Activated naive CD8-positive, alpha-beta T cell treated with anti-CD3 and anti-CD28 coated beads, Interleukin-2, amount 10 ng/mL, durations not matched to agents 7 days and 5 days (primary cell): ENCODE results near the gene SPPL3. TPM values are rescaled to one million over a fixed set of nuclear protein-coding genes. Genes with fewer than 3 reads are reported as not detected.

Experiments
- ATAC-seq: fragments of 150-1000 bp; cut with Tn5 transposase; one replicate; pipeline ENCODE4 v1.10.0; 2021; ENCODE audit warnings: low read depth, moderate library complexity
- POLR2A ChIA-PET: fragments of 350-600 bp; sonication (Branson Sonifier 250); formaldehyde crosslinking; loops from one replicate; lab custom pipeline; 2021; ENCODE audit warnings: antibody characterized with exemption; lab: Charles Lee
- DNase-seq: peaks from one replicate; pipeline ENCODE4 v3.0.0; 2021
- H3K27ac Mint-ChIP-seq: one replicate; pipeline ENCODE4 v1.8.0; 2022; ENCODE audit warnings: mild to moderate bottlenecking, mixed read lengths
- H3K27me3 Mint-ChIP-seq: one replicate; pipeline ENCODE4 v1.8.0; 2022; ENCODE audit warnings: mild to moderate bottlenecking, moderate library complexity, mixed read lengths
- H3K36me3 Mint-ChIP-seq: one replicate; pipeline ENCODE4 v1.8.0; 2021; ENCODE audit warnings: mild to moderate bottlenecking, mixed read lengths
- H3K4me1 Mint-ChIP-seq: one replicate; pipeline ENCODE4 v1.8.0; 2021; ENCODE audit warnings: mixed read lengths
- H3K4me3 Mint-ChIP-seq: one replicate; pipeline ENCODE4 v1.8.0; 2022; ENCODE audit warnings: mild to moderate bottlenecking, moderate library complexity, mixed read lengths
- H3K9me3 Mint-ChIP-seq: one replicate; pipeline ENCODE4 v1.8.0; 2021; ENCODE audit warnings: mixed read lengths
- total RNA-seq, 2 experiments: library from RNA; stranded (reverse); gene quantifications; one replicate each; pipeline ENCODE4 v1.2.3, GENCODE V29; 2021

The SPPL3 gene
- total RNA-seq, 2 experiments from 2014 or later: 28.0 to 31.1 TPM

GRCh38 chr12:120826335-120826734 is 77.8 kb downstream of the SPPL3 start:
- ATAC-seq (no peak), DNase-seq (no peak)
- no peaks in the 10 kb centered on the region for H3K9me3 Mint-ChIP-seq
- H3K27me3 Mint-ChIP-seq: no peaks in the 10 kb centered on the region
- H3K27ac Mint-ChIP-seq: no peak overlapping the region
- peaks cover 18% of the 10 kb centered on the region for H3K4me1 Mint-ChIP-seq
- H3K36me3 Mint-ChIP-seq: peaks cover 4% of the 10 kb centered on the region
- POLR2A ChIA-PET: no interaction called here
- H3K4me3 Mint-ChIP-seq: no peak overlapping the region

- no peak for ATAC-seq
- H3K4me3 Mint-ChIP-seq: no peak overlapping the region
- POLR2A ChIA-PET: no interaction called here
- no peaks in the 10 kb centered on the region for H3K9me3 Mint-ChIP-seq
- H3K27ac Mint-ChIP-seq: no peak overlapping the region
- no peak for DNase-seq
- peaks cover 18% of the 10 kb centered on the region for H3K4me1 Mint-ChIP-seq
- H3K27me3 Mint-ChIP-seq: no peaks in the 10 kb centered on the region
- H3K36me3 Mint-ChIP-seq: no peaks in the 10 kb centered on the region
These were observed 78.8 kb downstream of the SPPL3 start for GRCh38 chr12:120825337-120825736.

- H3K9me3 Mint-ChIP-seq: no peaks in the 10 kb centered on the region
- H3K4me1 Mint-ChIP-seq: peaks cover 16% of the 10 kb centered on the region
- POLR2A ChIA-PET: no interaction called here
- ATAC-seq (no peak), DNase-seq (no peak)
- no peak overlapping the region for H3K4me3 Mint-ChIP-seq
- no peaks in the 10 kb centered on the region for H3K36me3 Mint-ChIP-seq
- no peaks in the 10 kb centered on the region for H3K27me3 Mint-ChIP-seq
- no peak overlapping the region for H3K27ac Mint-ChIP-seq
These were observed 81.2 kb downstream of the SPPL3 start for GRCh38 chr12:120822832-120823503.

- Mint-ChIP-seq H3K4me1 (peaks cover 16% of the 10 kb centered on the region), H3K27ac (no peak overlapping the region), H3K27me3 (no peaks in the 10 kb centered on the region), H3K9me3 (no peaks in the 10 kb centered on the region), H3K36me3 (peaks cover 1% of the 10 kb centered on the region), H3K4me3 (no peak overlapping the region)
- ATAC-seq (no peak), DNase-seq (no peak)
- POLR2A ChIA-PET: no interaction called here
These were observed 82.3 kb downstream of the SPPL3 start for GRCh38 chr12:120821878-120822277.

GRCh38 chr12:120820884-120821510 is 83.2 kb downstream of the SPPL3 start:
- Mint-ChIP-seq H3K27me3 (no peaks in the 10 kb centered on the region), H3K4me1 (peaks cover 16% of the 10 kb centered on the region), H3K27ac (no peak overlapping the region), H3K9me3 (no peaks in the 10 kb centered on the region), H3K4me3 (peak overlapping the region; percentile 12), H3K36me3 (peaks cover 1% of the 10 kb centered on the region)
- DNase-seq (no peak), ATAC-seq (peak; percentile 68)
- POLR2A ChIA-PET: no interaction called here

- DNase-seq (no peak), ATAC-seq (no peak)
- no peak overlapping the region for H3K4me3 Mint-ChIP-seq
- no peaks in the 10 kb centered on the region for H3K27me3 Mint-ChIP-seq
- peaks cover 18% of the 10 kb centered on the region for H3K4me1 Mint-ChIP-seq
- H3K36me3 Mint-ChIP-seq: peaks cover 1% of the 10 kb centered on the region
- no peaks in the 10 kb centered on the region for H3K9me3 Mint-ChIP-seq
- H3K27ac Mint-ChIP-seq: no peak overlapping the region
- POLR2A ChIA-PET: no interaction called here
These were observed 85.7 kb downstream of the SPPL3 start for GRCh38 chr12:120818416-120818815.

- no peak overlapping the region for H3K27ac Mint-ChIP-seq
- POLR2A ChIA-PET: no interaction called here
- no peak for ATAC-seq
These were observed 86.4 kb downstream of the SPPL3 start for GRCh38 chr12:120817559-120818330.

GRCh38 chr12:120816363-120816762 is 87.8 kb downstream of the SPPL3 start:
- H3K4me3 Mint-ChIP-seq: no peak overlapping the region
- ATAC-seq (no peak), DNase-seq (no peak)
- peaks cover 1% of the 10 kb centered on the region for H3K36me3 Mint-ChIP-seq
- no peak overlapping the region for H3K27ac Mint-ChIP-seq
- POLR2A ChIA-PET: no interaction called here
- H3K9me3 Mint-ChIP-seq: no peaks in the 10 kb centered on the region
- peaks cover 8% of the 10 kb centered on the region for H3K4me1 Mint-ChIP-seq
- H3K27me3 Mint-ChIP-seq: no peaks in the 10 kb centered on the region

More at GRCh38 chr12:120817559-120818330, 86.4 kb downstream of the SPPL3 start:
- Mint-ChIP-seq H3K4me3 (no peak overlapping the region), H3K36me3 (peaks cover 1% of the 10 kb centered on the region), H3K27me3 (no peaks in the 10 kb centered on the region), H3K9me3 (no peaks in the 10 kb centered on the region), H3K4me1 (peaks cover 17% of the 10 kb centered on the region)
- no peak for DNase-seq

- no peak overlapping the region for H3K27ac Mint-ChIP-seq
- no peaks in the 10 kb centered on the region for H3K9me3 Mint-ChIP-seq
- POLR2A ChIA-PET: no interaction called here
- H3K27me3 Mint-ChIP-seq: no peaks in the 10 kb centered on the region
- H3K4me3 Mint-ChIP-seq: no peak overlapping the region
- peaks cover 6% of the 10 kb centered on the region for H3K4me1 Mint-ChIP-seq
- DNase-seq (no peak), ATAC-seq (no peak)
- peaks cover 5% of the 10 kb centered on the region for H3K36me3 Mint-ChIP-seq
These were observed 89.2 kb downstream of the SPPL3 start for GRCh38 chr12:120814903-120815429.

GRCh38 chr12:120814203-120814902 is 89.8 kb downstream of the SPPL3 start:
- Mint-ChIP-seq H3K4me1 (peaks cover 6% of the 10 kb centered on the region), H3K9me3 (no peaks in the 10 kb centered on the region), H3K36me3 (peaks cover 6% of the 10 kb centered on the region), H3K27me3 (no peaks in the 10 kb centered on the region), H3K4me3 (no peak overlapping the region), H3K27ac (no peak overlapping the region)
- POLR2A ChIA-PET: no interaction called here
- ATAC-seq (no peak), DNase-seq (no peak)

- DNase-seq (no peak), ATAC-seq (no peak)
- H3K4me1 Mint-ChIP-seq: peaks cover 6% of the 10 kb centered on the region
- H3K4me3 Mint-ChIP-seq: no peak overlapping the region
- no peak overlapping the region for H3K27ac Mint-ChIP-seq
- no peaks in the 10 kb centered on the region for H3K27me3 Mint-ChIP-seq
- H3K9me3 Mint-ChIP-seq: no peaks in the 10 kb centered on the region
- H3K36me3 Mint-ChIP-seq: peaks cover 7% of the 10 kb centered on the region
- POLR2A ChIA-PET: interaction anchor here (0.7 kb wide), 1 partner anchor 102 kb away, joined by 3 read pairs; no protein-coding TSS in a partner anchor
These were observed 90.5 kb downstream of the SPPL3 start for GRCh38 chr12:120813588-120814153.

- Mint-ChIP-seq H3K27ac (no peak overlapping the region), H3K27me3 (no peaks in the 10 kb centered on the region), H3K9me3 (no peaks in the 10 kb centered on the region), H3K4me3 (no peak overlapping the region), H3K36me3 (peaks cover 9% of the 10 kb centered on the region), H3K4me1 (peaks cover 6% of the 10 kb centered on the region)
- DNase-seq: no peak
- POLR2A ChIA-PET: no interaction called here
- no peak for ATAC-seq
These were observed 94.1 kb downstream of the SPPL3 start for GRCh38 chr12:120810021-120810420.

- H3K36me3 Mint-ChIP-seq: peaks cover 12% of the 10 kb centered on the region
- peaks cover 12% of the 10 kb centered on the region for H3K4me1 Mint-ChIP-seq
- no peak overlapping the region for H3K27ac Mint-ChIP-seq
These were observed 99.7 kb downstream of the SPPL3 start for GRCh38 chr12:120804428-120804827.

More at GRCh38 chr12:120804428-120804827, 99.7 kb downstream of the SPPL3 start:
- DNase-seq: no peak
- no peaks in the 10 kb centered on the region for H3K9me3 Mint-ChIP-seq
- POLR2A ChIA-PET: no interaction called here
- H3K27me3 Mint-ChIP-seq: no peaks in the 10 kb centered on the region
- H3K4me3 Mint-ChIP-seq: no peak overlapping the region
- no peak for ATAC-seq
